Ovary (tissue), 3 donors: ENCODE measurements around the gene AKR7A2.

Experiments used
- CTCF ChIP-seq, 3 donors: fragments of 450-650 bp in 2 of 3; fragments of 200-600 bp in 1 of 3; IDR thresholded peaks; one replicate each; pipeline versions ENCODE4 v1.5.1 to v1.8.0; 2016 to 2022; ENCODE audit warnings: antibody characterized with exemption in 3 of 3, mild to moderate bottlenecking in 1 of 3
- POLR2A ChIP-seq: fragments of 450-650 bp; IDR thresholded peaks from one replicate; pipeline ENCODE4 v1.6.1; 2017; ENCODE audit warnings: antibody characterized with exemption, mild to moderate bottlenecking, moderate library complexity
- donor health status: DM: no; HTN: no; CAD: no.

- TF ChIP-seq CTCF (IDR thresholded peaks at IDR 0.05) (no peak), POLR2A (no peak)
Measured at GRCh38 chr1:19329188-19329587, 17.2 kb upstream of the AKR7A2 start.
